ENCODE results near the gene DOCK10. TPM values are rescaled to one million over a fixed set of nuclear protein-coding genes. Genes with fewer than 3 reads are reported as not detected.
A peak's percentile ranks its signal among the peaks of the same experiment; 100 is the strongest.

The DOCK10 gene
- total and polyA plus RNA-seq, 10 of the 15 experiments (the other 5 are each of a cell fraction or from before 2014, with no cell fraction given) = 16.9 to 120 (median 85.5) TPM

- ChIA-PET RAD21 (ENCODE audit: unreplicated experiment) (interaction anchor here (1.7 kb wide), 1 partner anchor 25 kb away, joined by 4 read pairs; no protein-coding TSS in a partner anchor), CTCF (interaction anchor here (0.6 to 2.2 kb wide), 4 partner anchors 9 to 26 kb away, joined by 3 to 6 read pairs (median 4); no protein-coding TSS in a partner anchor), SMC1A (ENCODE audit: uncharacterized antibody, unreplicated experiment) (interaction anchor here (0.8 to 2.1 kb wide), 7 partner anchors 11 to 167 kb away, joined by 3 to 11 read pairs (median 3); partner anchors contain the start of gene CUL3), POLR2A (no interaction called here)
- 14% methylated on average over 5 of the region's 5 CpGs for WGBS (ENCODE audit: insufficient coverage, insufficient replicate concordance, low lambda C conversion rate, missing lambda C conversion rate)
- Histone ChIP-seq H3K9me3 (replicated peaks; ENCODE audit: control insufficient read depth, insufficient read depth, low read length) (no peaks in the 10 kb centered on the region; the same call in 2 of the 3 replicates), H4K20me1 (ENCODE audit: control insufficient read depth, insufficient read depth) (no peaks in the 10 kb centered on the region), H3K4me2 (ENCODE audit: control insufficient read depth, insufficient read depth) (no peak overlapping the region), H3K27ac (ENCODE audit: control insufficient read depth, insufficient read depth) (no peak overlapping the region; the same call in 1 of the 2 replicates), H3K4me3 (no peak overlapping the region), H3K36me3 (ENCODE audit: control insufficient read depth in 2 of 2, insufficient read depth in 2 of 2, low read length in 1 of 2) (no peaks in the 10 kb centered on the region), H2AFZ (ENCODE audit: control insufficient read depth, low read depth, low read length) (no peak overlapping the region; the same call in 1 of the 2 replicates), H3K79me2 (ENCODE audit: control insufficient read depth, insufficient read depth, low read length) (no peaks in the 10 kb centered on the region), H3K9ac (ENCODE audit: control insufficient read depth, insufficient read depth, low read length) (no peak overlapping the region), H3K4me1 (ENCODE audit: control insufficient read depth, insufficient read depth, low read length) (no peaks in the 10 kb centered on the region), H3K27me3 (replicated peaks in 1 of 2; ENCODE audit: control insufficient read depth in 2 of 2, insufficient read depth in 2 of 2, low read length in 1 of 2) (no peaks in the 10 kb centered on the region)
- peak; percentile 82 for ATAC-seq
- FAIRE-seq = no peak
- in situ Hi-C loops (cut with MboI) (no loop called here), intact Hi-C loops (cut with micrococcal nuclease; ENCODE audit: unreplicated experiment) (loop anchor here (5.0 kb wide), 1 partner anchor 85 kb away; no protein-coding TSS in a partner anchor)
- DNase-seq (ENCODE audit: low read depth, low spot score) = no peak
- BruUV-seq (replicated peaks) = no TSS peak
- TF ChIP-seq PML (IDR thresholded peaks at IDR 0.05; ENCODE audit: low read length) (no peak), SMARCA5 (IDR thresholded peaks at IDR 0.05) (no peak), JUNB (IDR thresholded peaks at IDR 0.05) (no peak), ZNF592 (IDR thresholded peaks at IDR 0.05) (no peak), KLF5 (IDR thresholded peaks at IDR 0.05; ENCODE audit: partially characterized antibody) (no peak), RAD51 (IDR thresholded peaks at IDR 0.05) (0 out of 2 replicates have a peak, but pooled peaks have one; percentile 12), BRCA1 (IDR thresholded peaks at IDR 0.05; ENCODE audit: low read depth, low read length) (no peak), RFX5 (IDR thresholded peaks at IDR 0.05; ENCODE audit: low read depth, low read length) (no peak), HDGF (IDR thresholded peaks at IDR 0.05) (peak; percentile 73; the same call in 1 of the 2 replicates), SMAD5 (IDR thresholded peaks at IDR 0.05; ENCODE audit: low read depth) (no peak), CBX5 (IDR thresholded peaks at IDR 0.05; ENCODE audit: low read depth) (no peak), SREBF2 (IDR thresholded peaks at IDR 0.05; ENCODE audit: low read length) (no peak), TCF12 (IDR thresholded peaks at IDR 0.05; ENCODE audit: low read depth, low read length) (no peak), POLR2AphosphoS2 (IDR thresholded peaks at IDR 0.05; ENCODE audit: low read depth, low read length) (no peak), SUZ12 (IDR thresholded peaks at IDR 0.05; ENCODE audit: unreplicated experiment) (no peak), SPI1 (IDR thresholded peaks at IDR 0.05; ENCODE audit: borderline replicate concordance, insufficient read depth, low read depth, low read length) (peak; percentile 81)
- TF ChIP-seq, protein P1, sequence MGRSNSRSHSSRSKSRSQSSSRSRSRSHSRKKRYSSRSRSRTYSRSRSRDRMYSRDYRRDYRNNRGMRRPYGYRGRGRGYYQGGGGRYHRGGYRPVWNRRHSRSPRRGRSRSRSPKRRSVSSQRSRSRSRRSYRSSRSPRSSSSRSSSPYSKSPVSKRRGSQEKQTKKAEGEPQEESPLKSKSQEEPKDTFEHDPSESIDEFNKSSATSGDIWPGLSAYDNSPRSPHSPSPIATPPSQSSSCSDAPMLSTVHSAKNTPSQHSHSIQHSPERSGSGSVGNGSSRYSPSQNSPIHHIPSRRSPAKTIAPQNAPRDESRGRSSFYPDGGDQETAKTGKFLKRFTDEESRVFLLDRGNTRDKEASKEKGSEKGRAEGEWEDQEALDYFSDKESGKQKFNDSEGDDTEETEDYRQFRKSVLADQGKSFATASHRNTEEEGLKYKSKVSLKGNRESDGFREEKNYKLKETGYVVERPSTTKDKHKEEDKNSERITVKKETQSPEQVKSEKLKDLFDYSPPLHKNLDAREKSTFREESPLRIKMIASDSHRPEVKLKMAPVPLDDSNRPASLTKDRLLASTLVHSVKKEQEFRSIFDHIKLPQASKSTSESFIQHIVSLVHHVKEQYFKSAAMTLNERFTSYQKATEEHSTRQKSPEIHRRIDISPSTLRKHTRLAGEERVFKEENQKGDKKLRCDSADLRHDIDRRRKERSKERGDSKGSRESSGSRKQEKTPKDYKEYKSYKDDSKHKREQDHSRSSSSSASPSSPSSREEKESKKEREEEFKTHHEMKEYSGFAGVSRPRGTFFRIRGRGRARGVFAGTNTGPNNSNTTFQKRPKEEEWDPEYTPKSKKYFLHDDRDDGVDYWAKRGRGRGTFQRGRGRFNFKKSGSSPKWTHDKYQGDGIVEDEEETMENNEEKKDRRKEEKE (IDR thresholded peaks at IDR 0.05) = no peak
Observed at GRCh38 chr2:224751996-224752698, 290.1 kb downstream of the DOCK10 start.
